ENCODE results near the gene TINAG.
A peak's percentile ranks its signal among the peaks of the same experiment; 100 is the strongest.

The TINAG gene

DNA sequence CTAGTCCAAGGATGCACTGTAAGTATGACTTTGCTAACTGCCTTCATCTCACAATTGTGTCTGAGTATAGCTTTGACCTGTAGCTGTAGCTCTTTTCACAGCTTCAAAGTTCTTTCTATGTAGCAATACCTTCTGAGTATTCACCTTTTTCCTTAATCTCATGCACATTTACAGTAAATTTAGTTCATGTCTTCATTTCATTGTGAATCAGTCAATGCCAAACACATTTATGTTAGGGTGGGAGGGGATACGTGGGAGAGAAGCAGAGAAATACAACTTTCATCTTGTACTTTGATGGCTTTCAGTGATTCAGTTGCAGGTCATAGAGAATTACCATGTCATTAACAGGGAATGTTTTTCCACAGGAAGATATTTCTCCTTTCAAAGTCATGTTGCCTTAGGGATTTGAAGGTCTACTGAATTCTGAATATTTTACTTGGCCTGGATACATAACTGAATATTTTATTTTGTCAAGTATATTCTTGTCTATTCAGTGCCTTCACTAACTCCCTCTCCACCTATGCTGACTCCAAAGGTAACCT, 119.2 kb downstream of the TINAG start:
- TF ChIP-seq, protein P1, sequence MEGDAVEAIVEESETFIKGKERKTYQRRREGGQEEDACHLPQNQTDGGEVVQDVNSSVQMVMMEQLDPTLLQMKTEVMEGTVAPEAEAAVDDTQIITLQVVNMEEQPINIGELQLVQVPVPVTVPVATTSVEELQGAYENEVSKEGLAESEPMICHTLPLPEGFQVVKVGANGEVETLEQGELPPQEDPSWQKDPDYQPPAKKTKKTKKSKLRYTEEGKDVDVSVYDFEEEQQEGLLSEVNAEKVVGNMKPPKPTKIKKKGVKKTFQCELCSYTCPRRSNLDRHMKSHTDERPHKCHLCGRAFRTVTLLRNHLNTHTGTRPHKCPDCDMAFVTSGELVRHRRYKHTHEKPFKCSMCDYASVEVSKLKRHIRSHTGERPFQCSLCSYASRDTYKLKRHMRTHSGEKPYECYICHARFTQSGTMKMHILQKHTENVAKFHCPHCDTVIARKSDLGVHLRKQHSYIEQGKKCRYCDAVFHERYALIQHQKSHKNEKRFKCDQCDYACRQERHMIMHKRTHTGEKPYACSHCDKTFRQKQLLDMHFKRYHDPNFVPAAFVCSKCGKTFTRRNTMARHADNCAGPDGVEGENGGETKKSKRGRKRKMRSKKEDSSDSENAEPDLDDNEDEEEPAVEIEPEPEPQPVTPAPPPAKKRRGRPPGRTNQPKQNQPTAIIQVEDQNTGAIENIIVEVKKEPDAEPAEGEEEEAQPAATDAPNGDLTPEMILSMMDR (IDR thresholded peaks at IDR 0.05; ENCODE audit: poor library complexity, severe bottlenecking), result no peak
- DNase-seq (ENCODE audit: low spot score), result no peak
- Histone ChIP-seq H3K27me3 (ENCODE audit: insufficient read depth, poor library complexity, severe bottlenecking) (no peaks in the 10 kb centered on the region), H3K36me3 (ENCODE audit: low read depth) (no peaks in the 10 kb centered on the region), H3K4me3 (ENCODE audit: severe bottlenecking) (no peak overlapping the region), H3K27ac (ENCODE audit: poor library complexity, severe bottlenecking) (no peak overlapping the region), H3K9me3 (ENCODE audit: severe bottlenecking) (no peaks in the 10 kb centered on the region), H3K4me1 (ENCODE audit: insufficient read depth, poor library complexity, severe bottlenecking) (no peaks in the 10 kb centered on the region)
- 0 out of 3 replicates have a peak, but pooled peaks have one; percentile 19 for ATAC-seq (ENCODE audit: low read depth)

DNA sequence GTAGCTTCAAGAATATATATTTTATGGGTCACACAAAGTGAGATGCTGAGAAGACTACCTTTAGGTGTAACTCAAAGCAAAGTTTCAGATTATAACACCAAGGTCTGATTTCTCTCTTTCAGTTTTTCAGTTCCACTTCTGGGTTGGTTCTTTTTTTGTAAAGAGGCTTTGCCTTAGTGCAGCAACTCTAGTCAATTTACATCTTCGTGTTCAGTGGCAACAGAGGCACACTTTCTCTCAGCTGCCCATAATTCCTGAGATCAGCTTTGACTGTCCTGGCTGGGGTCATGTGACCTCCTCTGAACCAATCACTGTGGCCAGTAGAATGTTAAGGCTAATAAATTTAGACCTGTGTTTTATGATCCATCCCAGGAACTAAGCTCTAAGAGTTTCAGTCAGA, 120.2 kb downstream of the TINAG start:
- Histone ChIP-seq H3K9me3 (ENCODE audit: severe bottlenecking) (no peaks in the 10 kb centered on the region), H3K27ac (ENCODE audit: poor library complexity, severe bottlenecking) (no peak overlapping the region), H3K36me3 (ENCODE audit: low read depth) (no peaks in the 10 kb centered on the region), H3K4me1 (ENCODE audit: insufficient read depth, poor library complexity, severe bottlenecking) (no peaks in the 10 kb centered on the region), H3K4me3 (ENCODE audit: severe bottlenecking) (no peak overlapping the region), H3K27me3 (ENCODE audit: insufficient read depth, poor library complexity, severe bottlenecking) (no peaks in the 10 kb centered on the region)
- ATAC-seq (ENCODE audit: low read depth), result no peak
- TF ChIP-seq, protein P1 (IDR thresholded peaks at IDR 0.05; ENCODE audit: poor library complexity, severe bottlenecking), result no peak
- DNase-seq (ENCODE audit: low spot score), result no peak

DNA sequence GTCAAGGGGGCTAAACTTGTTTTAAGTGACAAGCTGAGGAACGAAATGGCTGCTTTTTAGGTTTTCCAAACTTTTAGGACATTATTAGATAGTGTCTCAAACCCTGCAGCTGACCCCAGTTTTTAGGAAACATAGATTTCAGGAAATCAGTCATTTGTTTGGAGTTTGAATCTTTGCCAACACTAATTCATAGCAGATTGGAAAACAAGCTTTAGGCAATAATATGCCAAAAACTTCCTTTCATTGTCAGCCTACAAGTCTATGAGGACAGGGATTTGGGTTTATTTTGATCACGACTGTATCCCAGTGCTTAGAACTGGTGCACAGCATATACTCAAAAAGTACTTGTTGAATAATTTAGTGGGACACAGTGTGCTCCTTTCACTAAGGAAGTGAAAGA, 123.2 kb downstream of the TINAG start:
- H3K4me3 ChIP-seq (ENCODE audit: severe bottlenecking), result no peak overlapping the region
- no peaks in the 10 kb centered on the region for H3K27me3 ChIP-seq (ENCODE audit: insufficient read depth, poor library complexity, severe bottlenecking)
- no peaks in the 10 kb centered on the region for H3K9me3 ChIP-seq (ENCODE audit: severe bottlenecking)
- DNase-seq (ENCODE audit: low spot score) (no peak), ATAC-seq (ENCODE audit: low read depth) (no peak)
- TF ChIP-seq, protein P1 (IDR thresholded peaks at IDR 0.05; ENCODE audit: poor library complexity, severe bottlenecking), result no peak
- H3K27ac ChIP-seq (ENCODE audit: poor library complexity, severe bottlenecking), result no peak overlapping the region
- no peaks in the 10 kb centered on the region for H3K36me3 ChIP-seq (ENCODE audit: low read depth)
- no peaks in the 10 kb centered on the region for H3K4me1 ChIP-seq (ENCODE audit: insufficient read depth, poor library complexity, severe bottlenecking)

All from RWPE2 (cell line).